KOPT-K1 (cell line): ENCODE data around the gene FRA10AC1.

ENCODE experiments used
- H3K27ac ChIP-seq: fragments of 200-600 bp; sonication (generic); 2 replicates; pipeline ENCODE4 v1.5.1; 2016; ENCODE audit warnings: antibody characterized with exemption, mild to moderate bottlenecking, low read depth, low read length; ENCODE audit not compliant: poor library complexity, severe bottlenecking
- H3K36me3 ChIP-seq: fragments of 200-600 bp; sonication (generic); 2 replicates; pipeline ENCODE4 v1.5.1; 2017; ENCODE audit warnings: antibody characterized with exemption, mild to moderate bottlenecking, low read length, moderate library complexity; ENCODE audit not compliant: insufficient read depth
- H3K9me3 ChIP-seq: fragments of 200-600 bp; sonication (generic); 2 replicates; pipeline ENCODE4 v1.5.1; 2017; ENCODE audit warnings: antibody characterized with exemption, low read length, mild to moderate bottlenecking; ENCODE audit not compliant: insufficient read depth, poor library complexity, severe bottlenecking

The FRA10AC1 gene

DNA sequence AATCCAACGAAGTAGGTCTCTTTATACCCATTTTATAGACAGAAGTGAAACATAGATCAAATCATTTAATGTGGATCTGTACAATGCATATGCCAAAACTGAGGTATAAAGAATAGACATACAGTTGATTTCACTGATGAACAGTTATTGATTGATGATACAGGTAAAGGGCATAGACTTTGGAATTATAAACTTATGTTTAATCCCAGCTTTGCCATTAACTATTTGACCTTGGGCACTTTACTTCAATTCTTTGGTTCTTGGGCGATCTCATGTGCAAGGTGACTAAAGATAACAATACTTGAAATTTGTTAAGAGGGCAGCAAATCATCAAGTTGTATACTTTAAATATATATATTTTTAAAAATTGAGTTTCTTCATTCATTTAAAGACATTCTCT, 28.6 kb downstream of the FRA10AC1 start:
- Histone ChIP-seq H3K36me3 (peaks cover 92% of the 10 kb centered on the region), H3K27ac (no peak overlapping the region), H3K9me3 (no peaks in the 10 kb centered on the region)

DNA sequence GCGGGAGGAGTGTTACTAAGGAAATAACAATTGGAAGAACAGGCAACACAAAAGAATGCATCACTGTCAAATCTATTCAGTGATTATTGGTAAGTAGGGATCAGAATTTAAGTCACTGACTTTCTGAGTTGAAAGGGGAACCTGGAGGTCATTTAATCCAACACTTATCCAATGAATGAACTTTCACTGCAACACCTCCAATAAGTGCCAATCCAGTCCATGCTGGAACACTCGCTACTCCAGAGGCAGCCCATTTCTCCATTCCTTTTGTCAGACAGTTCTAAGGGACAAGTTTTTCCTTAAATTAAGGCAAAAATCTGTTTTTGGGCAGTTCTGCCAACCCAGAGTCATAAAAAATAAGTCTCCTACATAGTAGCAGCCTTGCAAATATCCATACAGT, 29.5 kb downstream of the FRA10AC1 start:
- Histone ChIP-seq H3K27ac (no peak overlapping the region), H3K36me3 (peaks cover 91% of the 10 kb centered on the region), H3K9me3 (no peaks in the 10 kb centered on the region)

DNA sequence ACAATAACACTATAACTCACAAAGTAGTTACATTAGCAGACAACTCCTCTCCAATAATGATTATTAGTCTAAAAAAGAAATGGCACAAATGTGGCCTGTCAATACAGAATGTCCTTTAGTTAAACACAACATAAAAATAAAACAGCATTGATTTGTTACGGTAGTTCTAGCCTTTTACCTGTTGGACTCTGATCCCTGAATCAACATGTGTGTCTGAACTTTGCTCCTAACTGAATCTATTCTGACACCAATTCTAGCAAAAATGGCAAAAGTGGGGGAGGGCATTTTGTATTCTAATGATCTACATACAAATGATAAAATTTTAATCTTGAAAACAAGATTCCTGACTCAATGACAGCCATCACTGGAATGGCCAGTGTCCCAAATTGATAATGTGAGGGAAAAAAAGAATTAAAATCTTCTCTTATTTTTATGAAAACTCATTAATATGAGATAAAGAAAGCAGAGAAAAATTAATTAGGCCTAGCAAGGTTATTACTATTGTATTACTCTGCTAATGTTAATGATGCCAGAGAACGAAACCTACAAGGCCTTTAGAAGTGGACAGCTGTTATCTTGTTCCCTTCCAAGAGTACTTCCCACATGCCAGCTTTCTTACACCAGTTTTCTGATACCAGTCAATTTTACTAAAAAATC, 30.2 kb downstream of the FRA10AC1 start:
- Histone ChIP-seq H3K27ac (no peak overlapping the region), H3K9me3 (no peaks in the 10 kb centered on the region), H3K36me3 (peaks cover 91% of the 10 kb centered on the region)

DNA sequence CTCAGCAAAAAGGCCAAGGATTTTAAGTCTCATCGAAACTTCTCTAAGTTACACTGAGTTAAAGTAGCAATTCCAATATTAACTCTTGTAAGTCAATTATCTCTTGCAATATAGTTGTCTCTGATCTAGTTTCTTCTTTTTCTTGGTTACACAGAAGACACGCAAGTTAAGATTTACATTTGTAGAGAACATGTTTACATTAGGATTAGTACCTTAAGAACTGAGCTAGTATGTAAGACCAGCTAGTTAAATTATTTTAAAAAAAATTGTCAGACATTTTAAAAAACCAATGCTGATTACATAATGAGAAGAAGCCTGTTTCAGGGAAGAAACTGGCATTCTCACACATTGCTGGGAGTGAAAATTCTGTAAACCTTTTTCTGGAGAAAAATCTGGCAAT, 31.4 kb downstream of the FRA10AC1 start:
- H3K36me3 ChIP-seq, result peaks cover 90% of the 10 kb centered on the region
- no peak overlapping the region for H3K27ac ChIP-seq
- no peaks in the 10 kb centered on the region for H3K9me3 ChIP-seq

DNA sequence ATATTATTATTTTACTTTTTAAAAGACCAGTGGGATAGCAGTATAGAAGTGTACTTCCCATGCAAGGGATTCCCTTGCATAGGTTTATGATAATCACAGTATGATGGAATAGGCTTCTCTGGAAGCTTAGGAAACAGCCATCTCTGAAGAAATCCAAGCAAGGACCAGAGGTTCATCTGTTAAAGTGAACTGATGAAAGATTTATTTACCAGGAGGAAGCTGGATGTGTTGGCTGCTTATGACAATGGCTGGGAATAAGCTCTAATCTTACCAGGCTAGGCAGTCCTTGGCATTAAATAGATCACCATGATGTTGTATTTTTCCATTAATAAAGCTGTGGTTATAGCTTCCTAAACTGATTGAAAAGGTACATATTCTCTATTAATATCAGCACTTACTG, 32.0 kb downstream of the FRA10AC1 start:
- no peaks in the 10 kb centered on the region for H3K9me3 ChIP-seq
- no peak overlapping the region for H3K27ac ChIP-seq
- H3K36me3 ChIP-seq, result peaks cover 89% of the 10 kb centered on the region

DNA sequence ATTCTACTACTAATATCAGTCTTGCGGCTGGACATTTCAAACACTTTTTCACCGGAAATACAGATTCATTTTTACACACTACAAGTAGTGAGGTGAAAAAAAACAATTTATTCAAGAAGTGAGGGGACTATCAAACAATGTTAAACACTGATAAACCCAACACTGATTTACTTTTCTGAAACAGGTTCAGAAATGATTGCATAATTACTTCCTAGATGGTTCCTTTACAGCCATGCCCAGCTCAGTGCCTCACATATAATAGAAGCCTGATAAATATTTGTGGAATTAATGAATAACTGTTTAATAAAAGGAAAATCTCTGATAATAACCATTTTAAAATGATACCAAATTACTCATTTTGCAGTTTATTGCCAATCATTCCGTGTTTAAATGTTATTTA, 34.6 kb downstream of the FRA10AC1 start:
- H3K36me3 ChIP-seq, result peaks cover 78% of the 10 kb centered on the region
- no peaks in the 10 kb centered on the region for H3K9me3 ChIP-seq
- H3K27ac ChIP-seq, result no peak overlapping the region

DNA sequence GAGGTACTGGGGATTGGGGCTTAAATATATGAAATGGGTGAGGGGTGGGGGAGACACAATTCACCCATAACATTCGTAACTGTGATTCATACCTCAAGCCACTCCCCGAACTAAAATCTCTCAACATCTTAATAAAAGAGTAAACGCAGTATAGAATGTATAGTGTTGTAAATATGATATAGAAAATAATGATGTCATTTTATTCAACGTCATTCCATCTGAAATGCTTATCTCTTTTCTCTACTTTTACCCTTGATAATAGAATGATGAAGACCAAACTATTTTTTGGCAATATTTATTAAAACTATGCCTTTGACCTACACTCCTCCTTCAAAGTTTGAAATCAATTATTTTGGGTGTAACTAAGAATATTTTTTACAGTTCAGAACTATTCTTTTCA, 36.4 kb downstream of the FRA10AC1 start:
- Histone ChIP-seq H3K27ac (no peak overlapping the region), H3K36me3 (peaks cover 70% of the 10 kb centered on the region), H3K9me3 (no peaks in the 10 kb centered on the region)

DNA sequence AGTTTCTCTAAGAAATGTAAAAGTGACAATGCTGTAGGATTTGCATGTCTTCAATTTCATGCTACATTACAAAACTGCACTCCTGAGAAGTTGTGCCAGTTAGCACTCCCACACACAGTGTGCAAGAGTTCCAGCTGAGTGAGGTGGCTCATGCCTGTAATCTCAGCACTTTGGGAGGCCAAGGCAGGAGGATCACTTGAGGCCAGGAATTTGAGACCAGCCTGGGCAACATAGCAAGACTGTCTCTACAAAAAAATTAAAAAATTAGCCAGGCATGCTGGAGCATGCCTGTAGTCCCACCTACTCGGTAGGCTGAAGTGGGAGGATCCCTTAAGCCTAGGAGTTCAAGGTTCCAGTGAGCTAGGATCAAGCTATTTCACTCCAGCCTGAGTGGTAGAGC, 44.6 kb downstream of the FRA10AC1 start:
- Histone ChIP-seq H3K27ac (no peak overlapping the region), H3K9me3 (no peaks in the 10 kb centered on the region), H3K36me3 (peaks cover 8% of the 10 kb centered on the region)

DNA sequence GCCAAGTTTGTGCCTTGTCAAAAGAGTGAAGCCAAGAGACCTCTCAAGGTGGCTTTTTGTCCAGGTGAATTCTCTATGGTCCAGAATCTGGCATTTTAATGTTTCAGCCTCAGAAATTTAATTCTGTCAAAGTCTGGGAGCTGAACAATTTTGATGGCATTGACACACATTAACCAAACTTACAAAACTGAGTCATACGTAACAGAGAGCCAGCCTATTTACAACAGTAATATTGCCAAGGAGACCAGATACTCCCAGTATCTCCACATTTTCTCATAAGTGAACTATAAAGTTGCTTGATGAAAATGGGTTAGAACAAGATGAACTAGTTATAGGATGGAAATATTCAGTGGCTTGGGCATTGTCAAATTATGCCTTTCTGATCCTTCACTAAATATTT, 46.2 kb downstream of the FRA10AC1 start:
- Histone ChIP-seq H3K36me3 (peaks cover 3% of the 10 kb centered on the region), H3K27ac (no peak overlapping the region), H3K9me3 (peaks cover 3% of the 10 kb centered on the region)

DNA sequence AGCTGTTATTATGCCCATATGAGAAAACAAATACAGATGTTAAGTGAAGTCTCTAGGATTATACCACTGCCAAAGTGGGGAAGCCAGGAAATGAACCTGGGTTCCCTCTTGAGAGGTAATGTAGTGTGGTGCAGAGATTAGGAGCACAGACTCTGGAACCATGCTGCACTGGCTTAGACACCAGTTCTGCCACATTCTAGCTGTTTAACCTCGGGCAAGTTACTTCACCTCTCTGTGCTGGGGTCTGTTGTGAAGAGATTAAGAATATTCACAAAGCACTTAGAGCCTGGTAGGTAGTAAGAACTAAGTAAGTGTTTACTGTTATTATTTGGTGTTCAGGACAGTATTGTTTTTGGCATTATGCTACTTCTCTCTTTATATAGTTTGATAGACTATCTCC, 48.2 kb downstream of the FRA10AC1 start:
- H3K36me3 ChIP-seq, result no peaks in the 10 kb centered on the region
- H3K27ac ChIP-seq, result no peak overlapping the region
- H3K9me3 ChIP-seq, result peaks cover 6% of the 10 kb centered on the region

DNA sequence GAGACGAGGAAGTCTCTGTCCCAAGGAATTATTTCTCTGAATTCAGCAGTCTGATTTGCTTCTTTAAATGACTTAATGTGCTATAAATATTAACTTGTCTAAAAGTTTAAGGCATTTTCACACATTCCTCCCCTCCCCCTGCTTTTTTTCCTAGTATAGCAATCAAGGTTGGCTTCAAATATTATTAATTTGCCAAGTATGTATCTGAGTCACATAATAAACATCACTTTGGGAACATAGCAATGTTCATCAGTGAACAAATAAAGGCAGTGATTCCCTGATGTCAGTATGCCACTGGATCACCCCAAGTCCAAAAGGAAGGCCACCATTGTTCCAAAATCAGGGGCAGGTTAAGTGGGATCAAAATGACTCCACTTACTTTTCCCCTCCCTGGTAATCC, 49.5 kb downstream of the FRA10AC1 start:
- Histone ChIP-seq H3K9me3 (peaks cover 6% of the 10 kb centered on the region), H3K27ac (no peak overlapping the region), H3K36me3 (no peaks in the 10 kb centered on the region)

DNA sequence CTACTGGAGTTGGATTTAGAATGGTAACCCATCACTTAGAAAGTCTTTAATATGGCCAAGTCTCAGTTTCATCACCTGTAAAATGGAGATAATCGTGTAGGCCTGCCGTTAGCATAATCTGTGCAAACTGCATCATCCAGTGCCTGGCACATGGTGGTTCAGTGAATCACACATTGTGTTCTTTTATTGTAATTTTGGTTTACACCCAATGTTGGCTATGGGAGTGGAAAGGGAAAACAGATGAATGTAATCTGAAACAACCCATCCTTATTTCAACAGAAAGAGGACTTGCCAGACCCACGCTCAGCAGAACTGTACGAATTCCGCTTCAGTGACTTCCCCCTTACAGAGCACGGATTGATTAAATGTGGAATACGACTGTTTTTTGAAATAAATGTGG, 62.6 kb downstream of the FRA10AC1 start:
- no peaks in the 10 kb centered on the region for H3K36me3 ChIP-seq

DNA sequence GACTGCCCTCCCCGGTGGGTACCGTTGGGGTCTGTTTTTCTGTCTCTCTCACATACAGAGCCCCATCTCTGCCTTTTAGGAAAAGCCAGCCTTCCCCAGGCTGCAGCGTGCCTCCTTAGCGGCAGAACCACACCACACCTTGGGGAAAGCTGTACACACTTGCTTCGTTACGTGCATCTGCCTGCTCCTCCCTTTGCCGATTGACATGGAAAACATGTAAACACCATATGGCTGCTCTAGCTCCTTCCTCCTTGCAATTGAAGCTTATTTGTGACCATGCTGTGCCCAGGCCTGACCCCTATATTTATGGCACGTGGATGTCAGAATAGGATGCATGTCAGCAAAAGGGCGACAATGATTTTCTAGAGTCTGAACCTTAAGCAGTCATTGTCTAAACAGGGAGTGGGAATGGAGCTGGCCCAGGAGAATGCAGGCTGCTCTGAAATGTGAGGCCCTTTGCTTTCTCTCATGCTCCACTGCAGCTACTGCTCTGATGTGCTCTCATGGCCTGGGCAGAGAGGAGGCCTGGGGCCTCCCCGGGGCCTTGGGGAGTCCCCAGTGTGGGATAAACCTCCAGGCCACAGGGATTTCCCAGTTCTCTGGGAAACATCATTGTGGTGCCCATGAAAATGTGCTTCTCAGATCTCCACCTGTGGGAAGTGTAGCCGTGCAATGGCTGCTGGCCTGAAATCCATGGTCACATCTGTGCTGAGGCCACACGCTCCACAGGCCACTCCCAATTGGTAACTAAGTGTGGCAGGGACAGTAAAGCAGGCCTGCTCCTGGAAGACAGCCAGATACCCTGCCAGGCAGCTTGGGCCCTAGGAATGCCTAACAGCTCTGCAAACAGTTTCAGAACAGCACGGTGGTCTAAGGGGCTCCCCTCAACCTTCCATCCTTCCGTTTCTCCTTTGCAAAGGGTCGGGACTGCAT, 71.5 kb downstream of the FRA10AC1 start:
- H3K27ac ChIP-seq, result no peak overlapping the region
- H3K9me3 ChIP-seq, result no peaks in the 10 kb centered on the region
- no peaks in the 10 kb centered on the region for H3K36me3 ChIP-seq

More for the DNA sequence above, 62.6 kb downstream of the FRA10AC1 start:
- H3K9me3 ChIP-seq, result no peaks in the 10 kb centered on the region
- no peak overlapping the region for H3K27ac ChIP-seq

DNA sequence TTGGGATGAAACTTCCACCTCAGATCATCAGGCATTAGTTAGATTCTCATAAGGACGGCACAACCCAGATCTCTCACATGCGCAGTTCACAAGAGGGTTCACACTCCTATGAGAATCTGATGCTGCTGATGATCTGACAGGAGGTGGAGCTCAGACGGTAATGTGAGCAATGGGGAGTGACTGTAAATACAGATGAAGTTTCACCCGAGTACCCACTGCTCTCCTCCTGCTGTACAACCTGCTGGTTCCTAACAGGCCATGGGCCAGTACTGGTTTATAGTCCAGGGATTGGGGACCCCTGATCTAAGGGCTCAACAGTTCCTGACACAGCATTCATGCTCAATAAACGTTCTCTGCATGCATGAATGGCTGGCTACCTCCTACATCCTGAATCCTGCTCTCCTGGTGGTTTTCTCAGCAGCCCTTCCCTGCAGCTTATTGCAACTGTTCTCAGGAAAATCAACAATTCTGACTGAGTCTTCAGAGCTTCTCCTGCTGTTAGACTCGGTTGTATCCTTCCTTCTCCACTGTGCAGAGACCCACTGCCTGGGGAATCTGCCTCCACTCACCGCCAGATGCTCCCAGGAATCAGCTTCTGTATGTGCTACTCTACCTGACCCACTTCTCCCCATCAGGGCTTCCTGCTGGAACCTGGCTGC, 72.6 kb downstream of the FRA10AC1 start:
- Histone ChIP-seq H3K36me3 (no peaks in the 10 kb centered on the region), H3K9me3 (no peaks in the 10 kb centered on the region), H3K27ac (no peak overlapping the region)

DNA sequence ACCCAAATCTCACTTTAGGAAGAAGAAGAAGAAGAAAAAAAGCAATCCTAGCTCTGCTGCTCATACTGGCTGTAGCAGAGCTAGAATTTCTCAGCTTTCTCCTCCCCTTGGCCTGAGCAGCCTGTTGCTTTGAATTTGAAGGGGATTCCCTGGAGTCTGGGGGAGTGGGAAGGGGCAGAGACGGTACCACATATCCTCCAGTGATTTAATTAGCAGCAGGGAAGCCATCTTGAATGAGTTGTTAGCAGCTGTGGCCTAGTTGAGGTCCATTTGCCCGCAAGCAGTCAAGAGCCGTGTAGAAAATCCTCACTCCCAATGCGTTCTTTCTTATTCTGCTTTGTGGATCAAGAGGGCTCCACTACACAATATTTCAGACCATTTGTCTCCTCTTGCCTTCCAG, 73.5 kb downstream of the FRA10AC1 start:
- H3K36me3 ChIP-seq, result no peaks in the 10 kb centered on the region
- no peak overlapping the region for H3K27ac ChIP-seq
- no peaks in the 10 kb centered on the region for H3K9me3 ChIP-seq
